Activated gamma-delta T cell treated with Interleukin-2 at 50 U/mL for 16 hours (primary cell): ENCODE data around the gene FAM234A.

Source experiments
- DNase-seq: peaks from one replicate; pipeline ENCODE4 v3.0.0-alpha.2; 2020

The FAM234A gene

DNA sequence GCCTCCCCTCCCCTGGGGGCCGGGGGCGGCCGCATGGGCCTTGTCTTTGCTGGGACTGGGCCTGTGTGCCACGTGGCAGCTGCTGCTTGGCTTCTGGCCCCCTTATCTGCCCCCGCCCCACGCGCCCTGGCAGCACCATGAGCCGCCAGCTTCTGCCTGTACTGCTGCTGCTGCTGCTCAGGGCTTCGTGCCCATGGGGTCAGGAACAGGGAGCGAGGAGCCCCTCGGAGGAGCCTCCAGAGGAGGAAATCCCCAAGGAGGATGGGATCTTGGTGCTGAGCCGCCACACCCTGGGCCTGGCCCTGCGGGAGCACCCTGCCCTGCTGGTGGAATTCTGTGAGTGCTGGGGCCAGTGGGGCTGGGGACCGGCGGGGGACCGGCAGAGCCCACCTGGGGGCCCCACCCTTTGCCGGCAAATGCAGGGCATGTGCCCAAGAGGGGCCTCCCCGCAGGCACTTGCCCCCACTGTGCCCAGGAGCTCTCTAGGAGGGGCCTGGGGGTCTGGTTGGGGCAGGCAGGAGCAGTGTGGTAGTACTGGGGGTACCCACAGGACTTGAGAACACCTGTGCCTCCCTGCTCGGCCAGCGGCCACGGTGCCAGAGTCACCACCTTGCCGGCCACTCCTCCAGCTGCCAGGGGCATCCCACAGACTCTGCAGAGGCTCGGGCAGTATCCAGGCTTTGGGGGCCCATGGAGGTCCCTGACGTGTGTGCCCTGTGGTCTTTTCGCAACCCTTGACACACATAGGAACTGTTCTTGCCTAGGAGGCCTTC is 48.6 kb downstream of the FAM234A start, which contains the start of gene PDIA2:
PDIA2 (plus strand) TSS at position 132 of the 773 bp plus-strand sequence; CDS start at position 138, 6 bp downstream.
- DNase-seq, result no peak

DNA sequence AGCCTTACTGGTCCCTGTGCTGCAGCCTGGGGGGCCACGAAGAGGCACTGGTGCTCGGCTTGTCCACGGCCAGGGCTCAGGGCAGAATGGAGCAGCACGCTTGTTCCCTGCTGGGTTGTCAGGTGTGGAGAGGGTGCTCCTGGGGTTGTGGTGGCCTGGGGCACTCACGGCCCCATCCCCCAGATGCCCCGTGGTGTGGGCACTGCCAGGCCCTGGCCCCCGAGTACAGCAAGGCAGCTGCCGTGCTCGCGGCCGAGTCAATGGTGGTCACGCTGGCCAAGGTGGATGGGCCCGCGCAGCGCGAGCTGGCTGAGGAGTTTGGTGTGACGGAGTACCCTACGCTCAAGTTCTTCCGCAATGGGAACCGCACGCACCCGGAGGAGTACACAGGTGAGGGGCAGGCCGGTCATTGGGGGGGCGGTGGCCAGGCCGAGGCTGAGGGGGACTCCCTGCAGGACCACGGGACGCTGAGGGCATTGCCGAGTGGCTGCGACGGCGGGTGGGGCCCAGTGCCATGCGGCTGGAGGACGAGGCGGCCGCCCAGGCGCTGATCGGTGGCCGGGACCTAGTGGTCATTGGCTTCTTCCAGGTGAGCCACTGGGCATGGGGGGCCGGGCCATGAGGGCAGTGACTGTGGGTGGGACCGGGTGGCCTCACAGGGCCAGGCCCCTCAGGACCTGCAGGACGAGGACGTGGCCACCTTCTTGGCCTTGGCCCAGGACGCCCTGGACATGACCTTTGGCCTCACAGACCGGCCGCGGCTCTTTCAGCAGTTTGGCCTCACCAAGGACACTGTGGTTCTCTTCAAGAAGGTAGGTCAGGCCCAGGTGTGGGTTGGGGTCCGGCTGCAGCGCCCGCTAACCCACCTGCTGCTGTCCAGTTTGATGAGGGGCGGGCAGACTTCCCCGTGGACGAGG is 49.8 kb downstream of the FAM234A start:
- DNase-seq, result no peak

DNA sequence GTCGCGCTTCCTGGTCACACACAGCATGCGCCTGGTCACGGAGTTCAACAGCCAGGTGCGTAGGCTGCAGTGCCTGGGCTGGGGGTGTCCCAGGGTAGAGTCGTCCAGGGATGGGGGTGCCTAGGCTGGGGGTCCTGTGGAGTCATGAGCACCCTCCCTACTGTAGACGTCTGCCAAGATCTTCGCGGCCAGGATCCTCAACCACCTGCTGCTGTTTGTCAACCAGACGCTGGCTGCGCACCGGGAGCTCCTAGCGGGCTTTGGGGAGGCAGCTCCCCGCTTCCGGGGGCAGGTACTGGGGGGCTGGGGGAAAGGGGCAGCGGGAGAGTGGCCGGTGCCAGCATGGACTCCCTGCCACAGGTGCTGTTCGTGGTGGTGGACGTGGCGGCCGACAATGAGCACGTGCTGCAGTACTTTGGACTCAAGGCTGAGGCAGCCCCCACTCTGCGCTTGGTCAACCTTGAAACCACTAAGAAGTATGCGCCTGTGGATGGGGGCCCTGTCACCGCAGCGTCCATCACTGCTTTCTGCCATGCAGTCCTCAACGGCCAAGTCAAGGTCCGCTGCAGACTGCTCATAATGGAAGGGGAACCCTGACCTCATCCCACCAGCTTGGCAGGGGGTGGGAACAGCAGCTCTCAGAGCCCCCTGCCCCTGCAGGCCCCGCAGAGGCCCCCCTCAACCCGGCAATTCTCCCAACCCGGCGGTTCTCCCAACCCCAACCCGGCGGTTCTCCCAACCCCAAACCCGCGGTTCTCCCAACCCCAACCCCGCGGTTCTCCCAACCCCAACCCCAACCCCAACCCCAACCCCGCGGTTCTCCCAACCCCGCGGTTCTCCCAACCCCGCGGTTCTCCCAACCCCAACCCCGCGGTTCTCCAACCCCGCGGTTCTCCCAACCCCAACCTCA is 50.8 kb downstream of the FAM234A start:
- no peak for DNase-seq

DNA sequence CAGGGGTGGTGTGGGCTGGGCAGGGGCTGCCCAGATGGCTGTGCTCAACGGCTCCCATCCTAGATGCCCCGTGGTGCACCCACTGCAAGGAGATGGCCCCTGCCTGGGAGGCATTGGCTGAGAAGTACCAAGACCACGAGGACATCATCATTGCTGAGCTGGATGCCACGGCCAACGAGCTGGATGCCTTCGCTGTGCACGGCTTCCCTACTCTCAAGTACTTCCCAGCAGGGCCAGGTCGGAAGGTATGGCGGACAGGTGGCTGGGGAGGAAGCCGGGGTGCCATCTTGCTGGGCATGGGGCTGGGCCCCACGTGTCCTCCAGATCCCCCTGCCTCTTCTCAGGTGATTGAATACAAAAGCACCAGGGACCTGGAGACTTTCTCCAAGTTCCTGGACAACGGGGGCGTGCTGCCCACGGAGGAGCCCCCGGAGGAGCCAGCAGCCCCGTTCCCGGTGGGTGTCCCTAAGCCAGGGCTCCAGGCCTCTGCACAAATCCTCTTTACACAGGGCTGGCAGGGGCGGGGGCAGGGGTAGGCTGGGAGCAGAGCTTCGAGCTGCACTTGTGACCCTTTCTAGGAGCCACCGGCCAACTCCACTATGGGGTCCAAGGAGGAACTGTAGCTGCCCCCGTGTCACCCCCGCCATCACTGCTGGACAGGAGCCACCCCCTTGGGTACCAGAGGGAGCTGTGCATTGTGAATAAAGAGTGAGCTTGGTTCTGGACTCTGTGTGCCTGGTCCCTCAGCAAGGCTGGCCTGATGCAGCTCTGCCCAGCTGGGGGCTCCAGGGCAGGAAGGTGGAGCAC is 52.1 kb downstream of the FAM234A start:
- DNase-seq, result no peak

DNA sequence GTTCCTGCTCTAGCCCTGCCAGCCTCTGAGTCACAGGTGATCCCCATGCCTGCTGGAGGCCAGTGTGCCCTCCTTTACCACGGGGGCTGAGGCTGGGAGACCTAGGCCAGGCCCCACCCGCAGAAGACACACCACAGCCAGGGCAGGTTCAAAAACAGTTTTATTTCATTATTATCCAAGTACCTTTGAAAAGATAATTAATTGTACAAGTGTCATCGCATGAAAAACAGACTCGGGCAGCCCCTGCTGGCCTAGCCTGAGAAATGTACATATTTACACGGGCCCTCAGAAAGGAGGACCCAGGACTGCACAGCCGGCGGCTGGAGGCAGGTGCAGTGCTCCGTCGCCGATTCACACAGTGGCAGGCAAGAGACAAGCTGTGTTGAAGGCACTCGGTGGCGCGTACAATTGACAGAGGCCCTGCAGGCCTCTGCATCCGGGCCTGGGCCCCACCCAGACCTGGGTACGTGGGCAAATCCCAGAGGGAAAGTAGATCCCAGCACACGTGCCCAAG is 52.7 kb downstream of the FAM234A start:
- no peak for DNase-seq

DNA sequence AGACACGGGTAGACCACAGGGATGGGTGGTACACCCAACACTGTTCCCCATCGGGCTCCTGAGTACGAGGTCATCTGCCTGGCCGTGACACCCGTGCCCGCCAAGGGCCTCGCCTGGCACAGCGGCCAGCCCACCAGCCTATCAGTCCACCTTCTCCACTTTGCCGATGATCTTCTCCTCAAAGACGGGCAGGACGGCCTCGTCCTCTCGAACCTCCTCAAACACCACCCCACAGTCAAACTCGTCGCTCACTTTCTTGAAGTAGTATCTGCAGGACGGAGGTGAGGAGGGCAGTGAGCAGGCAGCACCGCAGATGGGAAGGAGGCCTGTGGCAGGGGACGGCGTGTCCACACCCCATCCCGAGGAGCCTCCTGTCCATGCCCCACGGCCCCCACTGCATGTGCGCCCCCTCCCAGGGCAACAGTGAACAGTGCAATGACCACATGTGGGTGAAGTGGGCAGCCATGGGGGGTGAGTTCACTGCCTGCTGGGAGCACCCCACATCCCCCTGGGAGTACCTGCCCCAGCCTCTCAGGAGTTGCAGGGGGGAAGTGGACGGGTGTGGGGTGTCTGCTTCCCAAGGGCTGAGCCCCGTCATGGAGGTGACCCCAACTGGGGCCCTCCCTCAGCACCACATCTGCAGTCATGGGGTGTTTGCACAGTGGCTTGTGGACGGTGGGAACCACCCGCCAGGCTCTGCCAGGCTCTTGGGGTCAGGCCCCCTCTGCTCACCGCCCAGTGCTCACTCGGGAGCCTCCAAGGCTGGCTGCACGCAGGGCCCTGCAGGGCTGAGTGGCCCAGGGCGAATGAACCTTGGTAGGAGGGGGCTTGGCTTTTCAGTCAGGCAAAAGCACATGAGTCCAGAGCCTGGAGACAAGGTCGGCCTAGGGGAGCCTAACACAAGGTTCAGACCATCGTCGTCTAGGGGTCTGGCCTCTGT is 53.6 kb downstream of the FAM234A start:
- DNase-seq, result no peak

DNA sequence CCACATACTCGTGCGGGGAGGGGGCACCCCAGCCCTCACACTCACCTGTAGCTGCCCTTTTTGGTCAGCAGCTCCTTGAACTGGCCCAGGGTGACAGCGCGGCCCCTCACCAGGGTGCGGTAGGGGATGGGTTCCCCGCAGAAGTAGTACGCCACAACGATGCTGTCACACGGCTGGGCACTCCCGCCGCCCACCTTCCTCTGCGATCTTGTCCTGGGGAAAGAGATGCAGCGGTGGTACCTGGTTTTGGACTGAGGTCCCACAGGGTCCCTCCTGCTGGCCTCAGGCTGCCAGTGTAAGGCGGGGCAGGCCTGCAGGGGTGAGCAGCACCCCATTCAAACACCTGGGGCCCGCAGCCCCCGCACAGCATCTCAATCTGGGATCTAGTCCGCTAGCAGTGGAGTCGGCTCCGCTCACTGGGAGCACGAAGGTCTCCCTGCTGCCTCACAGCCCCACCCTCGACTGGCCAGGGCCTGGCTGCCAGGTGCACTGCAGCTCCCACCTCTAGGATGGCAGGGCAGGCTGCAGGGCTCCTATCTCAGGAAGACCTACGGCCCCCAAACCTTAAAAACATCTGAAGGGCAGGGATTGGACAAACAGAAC is 54.9 kb downstream of the FAM234A start:
- no peak for DNase-seq

DNA sequence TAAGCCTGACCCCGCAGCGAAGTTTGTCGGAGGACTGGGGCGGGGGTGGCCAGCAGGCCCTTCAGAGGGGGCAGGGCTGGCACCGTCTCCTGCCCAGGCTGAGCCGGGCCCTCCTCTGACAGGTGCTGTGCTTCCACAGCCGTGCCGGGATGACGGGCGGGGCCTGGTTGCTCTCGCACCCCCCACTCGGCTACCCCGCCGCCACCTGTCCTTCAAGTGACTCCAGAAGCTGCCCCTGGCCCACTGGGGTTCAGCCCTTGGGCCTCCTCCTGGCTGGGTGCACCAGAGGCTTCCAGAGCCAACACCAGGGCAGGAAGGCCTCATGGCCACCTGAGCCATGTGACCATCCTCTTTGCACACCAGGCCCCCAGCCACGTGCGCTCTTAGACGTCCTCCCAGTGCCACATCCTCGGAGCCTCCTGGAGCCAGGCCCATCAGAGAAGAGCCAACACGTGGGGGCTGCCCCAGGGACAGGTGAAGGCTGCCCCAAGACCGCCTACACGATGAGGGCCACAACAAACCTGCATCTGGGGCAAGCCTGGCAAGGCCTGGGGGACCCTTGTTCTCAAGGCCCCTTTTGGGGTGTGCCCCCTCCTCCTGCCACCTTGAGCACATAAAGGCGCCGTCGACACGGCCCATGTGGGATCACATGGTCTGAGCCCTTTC is 55.5 kb downstream of the FAM234A start:
- DNase-seq, result no peak

DNA sequence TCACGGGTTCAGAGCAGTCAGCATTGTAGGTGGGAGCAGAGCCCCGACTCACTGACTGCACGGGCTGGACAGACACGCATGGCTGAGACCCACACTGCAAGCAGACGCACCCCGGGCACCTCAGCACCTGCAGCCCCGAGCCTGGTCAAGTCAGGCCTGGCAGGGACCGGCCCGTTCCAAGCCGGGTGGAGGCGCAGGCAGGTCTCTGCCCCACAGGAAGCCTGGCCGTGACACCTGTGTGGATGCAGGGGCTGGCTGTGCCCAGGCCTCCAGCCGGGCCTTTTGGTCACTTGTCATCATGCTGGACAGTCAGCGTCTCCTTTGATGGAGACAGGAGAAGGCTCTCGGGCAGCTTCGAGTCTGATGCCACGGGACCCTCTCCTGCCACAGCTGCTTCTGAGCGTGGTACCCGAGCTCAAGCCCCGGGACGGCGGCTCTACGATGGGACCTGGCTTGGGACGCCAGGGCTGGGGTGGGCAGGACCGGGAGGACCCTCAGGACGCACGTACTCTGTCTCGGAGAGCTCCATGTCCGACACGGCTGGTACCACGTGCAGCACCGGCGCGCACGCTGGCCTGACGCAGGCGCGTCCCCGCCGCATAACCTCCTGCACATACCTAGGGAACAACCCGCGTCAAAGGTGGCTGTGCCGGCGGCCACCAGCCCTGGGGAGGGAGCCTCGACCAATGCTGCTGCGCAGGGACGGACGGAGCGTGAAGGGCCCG is 56.2 kb downstream of the FAM234A start:
- no peak for DNase-seq

DNA sequence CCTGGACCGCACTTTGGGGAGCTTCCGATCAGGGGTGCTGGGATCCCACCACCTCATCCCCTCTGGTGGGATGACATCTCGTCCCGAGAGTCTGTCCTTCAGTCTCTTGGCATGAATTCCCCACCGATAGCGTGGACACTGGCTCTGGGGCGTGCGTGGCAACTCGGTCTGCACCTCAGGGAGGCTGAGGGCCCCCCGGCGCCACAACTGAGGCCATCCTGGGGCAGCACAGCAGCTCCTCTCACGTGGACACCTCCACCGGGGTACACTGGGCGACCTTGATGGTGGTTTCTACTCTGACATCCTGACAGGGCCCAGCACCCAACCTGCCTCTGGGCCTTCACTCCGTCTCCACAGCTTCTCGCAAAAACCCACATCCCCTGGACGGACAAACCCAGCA is 56.9 kb downstream of the FAM234A start:
- no peak for DNase-seq

DNA sequence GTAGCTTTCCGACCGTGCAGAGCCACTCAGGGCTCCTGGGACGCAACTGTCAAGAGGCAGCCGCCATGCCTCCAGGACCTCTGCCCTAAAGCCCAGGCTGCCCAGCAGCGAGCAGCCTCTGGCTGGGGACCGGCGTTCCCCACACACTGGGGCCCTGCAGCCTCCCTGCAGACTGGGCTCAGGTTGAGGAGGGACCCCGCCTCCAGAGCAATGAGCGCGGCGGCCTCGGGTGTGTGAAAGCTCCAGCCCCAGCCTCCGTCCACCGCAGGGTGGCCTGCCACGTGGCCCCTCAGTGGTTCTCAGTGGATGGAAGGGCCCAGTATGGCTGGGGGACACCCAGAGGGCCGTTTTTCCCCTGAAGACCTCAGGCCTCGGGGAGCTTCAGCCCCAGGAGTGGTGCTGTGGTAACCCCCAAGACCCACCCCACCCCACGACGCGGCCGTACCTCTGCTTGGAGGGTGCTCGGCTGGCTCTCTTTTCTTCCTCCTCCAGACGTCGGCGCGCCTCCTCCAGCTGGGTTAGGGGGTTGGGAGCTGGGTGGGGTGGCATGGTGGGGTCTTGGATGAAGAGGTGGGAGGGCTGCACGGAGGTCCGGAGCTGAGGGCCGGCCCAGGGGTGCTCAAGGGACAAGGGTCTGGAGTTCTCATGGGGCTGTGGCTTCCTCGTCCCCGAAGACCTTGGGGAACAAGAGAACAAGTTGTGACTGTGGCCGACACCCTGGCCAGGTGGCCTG is 58.6 kb downstream of the FAM234A start:
- DNase-seq, result no peak

DNA sequence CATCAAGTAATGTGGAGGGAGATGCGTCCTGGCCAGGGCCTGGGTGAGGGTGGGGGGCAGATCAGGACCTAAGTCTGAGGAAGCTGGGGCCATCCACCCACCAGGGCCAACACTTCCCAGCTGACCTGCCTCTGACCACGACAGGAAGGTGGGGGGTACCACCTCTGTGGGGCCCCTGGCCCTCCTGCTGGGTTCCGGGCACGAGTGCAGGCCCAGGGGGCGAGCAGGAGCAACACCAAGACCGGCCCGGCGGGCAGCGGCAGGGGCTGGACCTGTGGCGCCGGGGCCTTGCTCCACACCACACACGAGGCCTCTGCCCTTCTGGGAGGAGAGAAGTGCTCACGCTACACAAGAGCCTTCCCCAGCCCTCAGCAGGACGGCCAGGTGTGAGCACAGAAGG is 61.7 kb downstream of the FAM234A start:
- no peak for DNase-seq

DNA sequence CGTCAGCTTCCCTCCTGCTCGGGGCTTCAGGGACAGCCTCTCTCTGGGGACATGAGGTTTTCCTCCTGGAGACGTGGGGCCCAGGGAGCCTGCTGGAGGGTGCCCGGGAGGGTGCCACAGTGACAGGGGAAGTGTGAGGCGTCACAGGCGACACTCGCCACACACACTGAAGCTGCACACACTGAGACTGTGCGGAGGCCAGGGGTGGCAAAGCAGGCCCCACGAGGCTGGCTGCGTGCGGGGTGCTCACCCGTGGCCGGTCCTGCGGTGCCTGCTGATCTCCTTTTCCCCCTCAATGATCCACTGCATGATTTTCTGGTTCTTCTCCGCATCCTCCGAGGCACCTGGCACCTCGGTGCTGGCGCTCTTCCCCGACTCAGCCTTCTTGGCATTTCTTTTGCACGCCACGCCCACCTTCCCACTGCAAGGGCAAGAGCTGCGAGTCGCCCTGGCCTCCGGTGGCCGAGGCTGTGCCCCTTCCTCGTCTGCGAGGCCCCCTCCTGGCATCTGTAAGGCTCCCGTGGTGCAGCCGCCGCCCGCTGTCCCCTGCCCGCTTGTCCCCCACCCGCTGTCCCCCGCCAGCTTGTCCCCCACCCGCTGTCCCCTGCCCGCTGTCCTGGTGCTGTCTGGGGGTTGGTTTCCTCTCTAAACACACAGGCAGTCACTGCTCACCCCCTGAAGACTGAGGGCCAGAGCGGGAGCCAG is 62.3 kb downstream of the FAM234A start:
- no peak for DNase-seq

DNA sequence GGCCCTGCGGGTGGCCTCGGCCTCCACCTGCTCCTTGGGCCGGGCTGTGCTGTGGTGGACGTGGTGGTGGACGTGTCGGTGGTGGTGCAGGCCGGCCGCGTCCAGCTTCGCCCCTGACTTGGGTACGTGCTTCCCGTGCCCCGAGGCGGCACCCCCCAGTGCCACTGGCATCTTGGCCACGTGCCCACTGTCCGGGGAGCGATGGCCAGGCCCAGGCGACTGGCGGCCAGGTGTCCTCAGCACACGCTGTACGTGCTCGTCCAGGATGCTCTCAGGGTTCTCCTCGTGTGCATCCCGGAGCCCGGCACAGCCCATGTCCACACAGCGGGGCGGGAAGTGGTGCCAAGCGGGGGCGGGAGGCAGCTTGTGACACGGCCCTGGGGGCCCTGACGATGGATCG is 63.2 kb downstream of the FAM234A start:
- no peak for DNase-seq

DNA sequence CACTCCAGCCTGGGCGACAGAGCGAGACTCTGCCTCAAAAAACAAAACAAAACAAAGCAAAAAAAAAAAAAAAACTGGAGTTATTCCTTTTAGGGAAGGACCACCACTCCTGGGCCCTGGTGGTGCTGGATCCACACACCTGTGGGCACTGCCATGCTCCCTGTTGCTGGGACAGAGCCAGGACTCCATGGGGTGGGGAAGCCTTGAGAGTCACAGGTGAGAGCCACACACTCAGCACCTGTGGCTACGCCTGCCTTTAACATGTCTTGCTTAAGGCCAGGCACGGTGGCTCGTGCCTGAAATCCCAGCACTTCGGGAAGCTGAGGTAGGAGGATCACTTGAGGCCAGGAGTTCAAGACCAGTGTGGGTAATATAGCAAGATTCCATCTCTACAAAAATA is 66.6 kb downstream of the FAM234A start:
- no peak for DNase-seq

DNA sequence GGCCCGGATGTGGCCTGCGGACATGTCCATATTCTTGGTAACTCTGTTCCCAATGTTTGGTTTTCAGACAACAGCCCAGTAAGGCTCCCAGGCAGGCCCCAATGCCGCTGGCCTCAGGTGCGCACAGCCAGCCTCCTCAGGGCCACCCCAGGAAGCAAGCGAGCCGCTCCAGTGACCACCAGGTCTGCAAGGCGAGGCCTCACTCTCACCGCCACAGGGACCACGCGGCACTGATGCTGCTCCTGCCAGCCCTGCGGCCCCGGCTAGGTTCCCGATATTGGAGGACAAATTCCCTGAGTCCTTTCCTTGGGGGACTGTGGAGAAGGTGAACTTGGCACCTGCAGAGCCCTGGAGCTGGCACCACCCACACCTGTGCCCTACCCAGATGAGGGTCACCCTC is 67.3 kb downstream of the FAM234A start:
- no peak for DNase-seq

DNA sequence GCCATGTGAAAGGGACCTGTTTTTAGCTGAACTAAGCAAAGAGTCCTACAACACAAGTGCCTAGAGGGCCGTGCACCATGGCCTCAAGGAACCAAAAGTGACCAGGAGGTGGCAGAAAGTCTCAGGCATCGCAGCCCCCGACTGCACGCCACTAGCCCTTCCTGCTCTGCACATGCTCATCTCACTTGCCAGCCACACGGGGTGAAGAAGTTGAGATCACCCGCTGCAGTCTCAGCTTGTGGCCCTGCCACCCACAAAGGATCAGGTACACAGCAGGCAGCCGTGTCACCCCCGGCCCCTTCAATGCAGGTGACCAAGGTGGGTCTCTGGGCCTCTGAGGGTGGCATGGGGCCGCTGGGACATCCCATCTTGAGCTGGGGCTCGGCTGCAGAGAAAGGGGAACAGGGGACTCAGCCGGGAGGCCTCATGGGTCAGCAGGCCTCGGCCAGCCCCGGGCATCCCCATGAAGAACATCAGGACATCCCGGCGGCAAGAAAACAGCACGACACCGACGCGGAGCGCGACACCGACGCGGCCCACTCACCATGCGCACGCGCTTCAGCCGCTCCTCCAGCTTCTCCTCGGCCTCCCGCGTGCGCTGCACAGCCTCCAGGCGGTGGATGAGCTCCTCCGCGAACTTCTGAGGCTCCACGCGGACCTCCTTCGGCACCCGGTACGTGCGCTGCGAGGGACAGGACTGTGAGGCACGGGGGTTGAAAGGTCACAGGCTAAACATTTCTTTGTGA is 69.3 kb downstream of the FAM234A start:
- no peak for DNase-seq
